ENCODE results near the gene LPP.
"Not testable (repeated sequence)": the region's sequence is repeated elsewhere in the genome, so short reads cannot be mapped to it uniquely, and the experiment has no call there.

LPP gene

GRCh38 chr3:188442430-188442829 is 288.5 kb downstream of the LPP start:
- Histone ChIP-seq H3K4me1 (ENCODE audit: control insufficient read depth, insufficient read depth, low read length) (peaks cover 11% of the 10 kb centered on the region; the same call in 1 of the 2 replicates), H3K9me3 (ENCODE audit: control insufficient read depth, insufficient read depth, low read length) (no peaks in the 10 kb centered on the region), H3K9ac (ENCODE audit: low read depth, low read length) (no peak overlapping the region), H3K4me3 (ENCODE audit: low read depth, low read length) (no peak overlapping the region), H3K27ac (ENCODE audit: low read depth, low read length) (no peak overlapping the region), H3K36me3 (ENCODE audit: control insufficient read depth, insufficient read depth, low read length) (no peaks in the 10 kb centered on the region), H3K27me3 (ENCODE audit: control insufficient read depth, insufficient read depth, low read length) (no peaks in the 10 kb centered on the region)

DNA sequence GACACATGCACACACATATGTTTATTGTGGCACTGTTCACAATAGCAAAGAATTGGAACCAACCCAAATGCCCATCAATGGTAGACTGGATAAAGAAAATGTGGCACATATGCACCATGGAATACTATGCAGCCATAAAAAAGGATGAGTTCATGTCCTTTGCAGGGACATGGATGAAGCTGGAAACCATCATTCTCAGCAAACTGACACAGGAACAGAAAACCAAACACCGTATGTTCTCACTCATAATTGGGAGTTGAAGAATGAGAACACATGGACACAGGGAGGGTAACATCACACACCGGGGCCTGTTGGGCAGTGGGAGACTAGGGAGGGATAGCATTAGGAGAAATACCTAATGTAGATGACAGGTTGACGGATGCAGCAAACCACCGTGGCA is 291.2 kb downstream of the LPP start:
- H3K4me1 ChIP-seq (ENCODE audit: control insufficient read depth, insufficient read depth, low read length); H3K9ac ChIP-seq (ENCODE audit: low read depth, low read length); H3K27ac ChIP-seq (ENCODE audit: low read depth, low read length); H3K4me3 ChIP-seq (ENCODE audit: low read depth, low read length); H3K27me3 ChIP-seq (ENCODE audit: control insufficient read depth, insufficient read depth, low read length); H3K9me3 ChIP-seq (ENCODE audit: control insufficient read depth, insufficient read depth, low read length); H3K36me3 ChIP-seq (ENCODE audit: control insufficient read depth, insufficient read depth, low read length): not testable (repeated sequence)

DNA sequence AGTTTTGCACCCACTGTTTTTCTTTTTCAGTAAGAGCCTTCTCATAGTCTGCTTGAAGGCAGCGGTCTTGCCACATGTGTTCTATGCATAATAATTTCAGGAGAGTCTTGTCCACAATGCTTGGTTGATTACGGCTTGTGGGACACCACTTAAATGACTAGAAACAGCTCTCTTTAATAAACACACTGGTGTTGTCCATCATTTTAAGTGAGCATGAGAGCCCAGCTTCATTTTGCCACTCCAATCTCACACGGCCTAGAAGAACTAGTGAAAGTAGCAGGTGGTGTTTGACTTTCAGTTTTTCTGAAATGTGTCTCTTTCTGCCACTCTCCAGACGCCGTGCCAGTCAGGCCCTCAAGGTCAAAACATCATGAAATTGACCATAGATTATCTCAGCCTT is 292.1 kb downstream of the LPP start:
- no peaks in the 10 kb centered on the region for H3K36me3 ChIP-seq (ENCODE audit: control insufficient read depth, insufficient read depth, low read length)
- H3K27ac ChIP-seq (ENCODE audit: low read depth, low read length): no peak overlapping the region
- no peak overlapping the region for H3K4me3 ChIP-seq (ENCODE audit: low read depth, low read length)
- no peaks in the 10 kb centered on the region for H3K27me3 ChIP-seq (ENCODE audit: control insufficient read depth, insufficient read depth, low read length)
- no peaks in the 10 kb centered on the region for H3K4me1 ChIP-seq (ENCODE audit: control insufficient read depth, insufficient read depth, low read length)
- no peaks in the 10 kb centered on the region for H3K9me3 ChIP-seq (ENCODE audit: control insufficient read depth, insufficient read depth, low read length)
- H3K9ac ChIP-seq (ENCODE audit: low read depth, low read length): no peak overlapping the region

- Histone ChIP-seq H3K36me3 (ENCODE audit: control insufficient read depth, insufficient read depth, low read length) (no peaks in the 10 kb centered on the region), H3K27ac (ENCODE audit: low read depth, low read length) (no peak overlapping the region), H3K27me3 (ENCODE audit: control insufficient read depth, insufficient read depth, low read length) (no peaks in the 10 kb centered on the region), H3K4me1 (ENCODE audit: control insufficient read depth, insufficient read depth, low read length) (no peaks in the 10 kb centered on the region), H3K9me3 (ENCODE audit: control insufficient read depth, insufficient read depth, low read length) (no peaks in the 10 kb centered on the region), H3K9ac (ENCODE audit: low read depth, low read length) (no peak overlapping the region), H3K4me3 (ENCODE audit: low read depth, low read length) (no peak overlapping the region)
Observed at GRCh38 chr3:188446766-188447165, 292.8 kb downstream of the LPP start.

DNA sequence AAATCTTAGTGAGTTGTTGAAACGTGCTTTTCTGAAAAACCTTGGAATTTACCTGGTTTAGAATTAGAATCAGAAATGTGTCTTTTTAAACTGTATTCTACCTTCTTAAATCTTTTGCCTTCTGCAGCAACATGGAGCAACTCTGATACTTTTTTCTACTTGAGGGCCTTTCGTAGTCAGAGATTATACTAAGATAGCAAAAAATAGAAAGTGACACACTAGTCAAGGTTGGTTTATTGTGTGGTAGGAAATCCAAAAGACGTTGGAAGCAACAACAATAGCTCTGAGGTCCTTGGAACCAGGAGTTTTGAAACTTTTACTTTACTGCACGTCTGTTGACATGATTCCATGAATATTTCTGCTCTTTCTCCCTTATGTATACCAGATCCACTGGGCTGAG is 294.9 kb downstream of the LPP start:
- H3K36me3 ChIP-seq (ENCODE audit: control insufficient read depth, insufficient read depth, low read length): no peaks in the 10 kb centered on the region
- no peak overlapping the region for H3K9ac ChIP-seq (ENCODE audit: low read depth, low read length)
- H3K4me3 ChIP-seq (ENCODE audit: low read depth, low read length): no peak overlapping the region
- no peaks in the 10 kb centered on the region for H3K27me3 ChIP-seq (ENCODE audit: control insufficient read depth, insufficient read depth, low read length)
- 0 out of 2 replicates have a peak, but pooled peaks cover 5% of the 10 kb centered on the region for H3K4me1 ChIP-seq (ENCODE audit: control insufficient read depth, insufficient read depth, low read length)
- no peak overlapping the region for H3K27ac ChIP-seq (ENCODE audit: low read depth, low read length)
- H3K9me3 ChIP-seq (ENCODE audit: control insufficient read depth, insufficient read depth, low read length): no peaks in the 10 kb centered on the region

- Histone ChIP-seq H3K4me3 (ENCODE audit: low read depth, low read length) (no peak overlapping the region), H3K27me3 (ENCODE audit: control insufficient read depth, insufficient read depth, low read length) (no peaks in the 10 kb centered on the region), H3K4me1 (ENCODE audit: control insufficient read depth, insufficient read depth, low read length) (0 out of 2 replicates have a peak, but pooled peaks cover 5% of the 10 kb centered on the region), H3K27ac (ENCODE audit: low read depth, low read length) (no peak overlapping the region), H3K36me3 (ENCODE audit: control insufficient read depth, insufficient read depth, low read length) (no peaks in the 10 kb centered on the region), H3K9ac (ENCODE audit: low read depth, low read length) (no peak overlapping the region), H3K9me3 (ENCODE audit: control insufficient read depth, insufficient read depth, low read length) (no peaks in the 10 kb centered on the region)
Observed at GRCh38 chr3:188449421-188449820, 295.5 kb downstream of the LPP start.

DNA sequence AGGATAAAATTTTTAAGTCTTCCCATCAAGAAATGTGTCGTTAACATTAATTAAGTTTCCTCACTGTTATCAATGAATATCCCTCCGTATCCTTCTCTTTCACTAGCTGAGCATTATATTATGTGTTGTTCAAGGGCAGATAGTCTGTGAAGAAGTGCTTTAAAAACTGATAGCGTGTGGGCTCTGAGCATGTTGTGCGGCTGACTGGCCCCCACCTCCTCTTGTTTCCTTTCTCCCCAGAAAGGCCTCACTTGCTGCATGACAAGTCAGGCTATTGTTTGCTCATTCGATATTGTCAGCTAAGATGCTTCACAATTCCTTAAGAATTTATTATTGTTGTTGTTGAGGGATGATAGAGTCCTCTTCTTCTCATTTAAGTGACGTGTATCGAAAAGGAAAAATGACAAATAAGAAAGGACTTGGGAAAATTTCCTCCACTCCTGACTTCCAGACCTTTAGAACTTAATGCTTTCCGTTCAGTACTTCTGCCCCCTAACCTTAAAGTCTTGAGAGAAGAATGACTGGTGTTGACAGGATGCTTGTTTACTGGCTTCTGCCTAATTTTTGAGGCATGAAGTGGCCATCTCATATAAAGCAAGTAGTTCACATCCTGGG is 298.3 kb downstream of the LPP start:
- H3K9ac ChIP-seq (ENCODE audit: low read depth, low read length): no peak overlapping the region
- H3K4me3 ChIP-seq (ENCODE audit: low read depth, low read length): no peak overlapping the region
- H3K9me3 ChIP-seq (ENCODE audit: control insufficient read depth, insufficient read depth, low read length): no peaks in the 10 kb centered on the region
- no peak overlapping the region for H3K27ac ChIP-seq (ENCODE audit: low read depth, low read length)
- H3K27me3 ChIP-seq (ENCODE audit: control insufficient read depth, insufficient read depth, low read length): no peaks in the 10 kb centered on the region
- no peaks in the 10 kb centered on the region for H3K36me3 ChIP-seq (ENCODE audit: control insufficient read depth, insufficient read depth, low read length)
- 0 out of 2 replicates have a peak, but pooled peaks cover 5% of the 10 kb centered on the region for H3K4me1 ChIP-seq (ENCODE audit: control insufficient read depth, insufficient read depth, low read length)

DNA sequence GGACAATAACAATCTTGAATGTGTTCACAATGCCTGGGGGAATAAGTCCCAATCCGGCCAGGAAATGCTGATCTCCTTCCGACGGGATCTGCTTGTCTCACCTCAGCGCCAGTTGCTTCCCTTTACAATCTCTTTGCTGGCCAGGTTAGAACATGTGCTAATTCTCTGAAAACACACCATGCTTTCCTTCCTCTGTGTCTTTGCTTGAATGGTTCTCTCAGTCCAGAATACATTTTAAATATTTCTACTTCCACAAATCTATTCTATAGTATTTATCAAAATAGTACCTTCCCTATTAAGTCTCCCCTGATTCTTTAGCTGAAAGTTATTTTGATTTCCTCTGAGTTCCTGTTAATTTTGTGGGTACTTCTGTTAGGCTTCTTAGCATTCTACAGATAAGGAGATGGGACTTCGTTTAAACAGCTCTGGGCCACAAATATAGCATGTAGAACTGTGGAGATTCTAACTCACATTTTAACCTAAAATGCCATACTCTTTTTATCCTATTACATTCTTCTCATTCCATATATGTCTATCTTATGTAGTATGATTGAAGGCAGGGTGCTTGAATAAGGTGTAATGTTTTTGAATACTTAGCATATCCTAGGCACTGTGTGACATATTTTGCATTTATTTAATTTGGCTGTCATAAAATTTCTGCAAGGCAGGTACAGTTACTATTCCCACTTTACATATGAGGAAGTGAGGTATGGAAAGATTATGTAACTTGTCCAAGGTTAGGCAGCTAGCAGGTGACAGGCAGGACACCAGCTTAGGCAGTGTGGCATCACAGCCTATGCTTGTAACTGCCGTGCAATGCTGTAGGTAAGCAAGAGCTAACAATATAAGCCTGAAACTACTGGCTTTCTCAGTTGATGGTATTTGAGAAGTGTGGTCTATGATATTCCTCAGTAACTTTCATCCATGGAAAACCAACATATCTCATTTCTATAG is 299.8 kb downstream of the LPP start:
- Histone ChIP-seq H3K9me3 (ENCODE audit: control insufficient read depth, insufficient read depth, low read length) (no peaks in the 10 kb centered on the region), H3K9ac (ENCODE audit: low read depth, low read length) (no peak overlapping the region), H3K27ac (ENCODE audit: low read depth, low read length) (no peak overlapping the region), H3K36me3 (ENCODE audit: control insufficient read depth, insufficient read depth, low read length) (no peaks in the 10 kb centered on the region), H3K4me3 (ENCODE audit: low read depth, low read length) (no peak overlapping the region), H3K27me3 (ENCODE audit: control insufficient read depth, insufficient read depth, low read length) (no peaks in the 10 kb centered on the region), H3K4me1 (ENCODE audit: control insufficient read depth, insufficient read depth, low read length) (0 out of 2 replicates have a peak, but pooled peaks cover 5% of the 10 kb centered on the region)

- 0 out of 2 replicates have a peak, but pooled peaks cover 5% of the 10 kb centered on the region for H3K4me1 ChIP-seq (ENCODE audit: control insufficient read depth, insufficient read depth, low read length)
- no peaks in the 10 kb centered on the region for H3K9me3 ChIP-seq (ENCODE audit: control insufficient read depth, insufficient read depth, low read length)
Observed at GRCh38 chr3:188455748-188456147, 301.8 kb downstream of the LPP start.

GRCh38 chr3:188458756-188459155 is 304.8 kb downstream of the LPP start:
- Histone ChIP-seq H3K4me1 (ENCODE audit: control insufficient read depth, insufficient read depth, low read length) (no peaks in the 10 kb centered on the region), H3K9ac (ENCODE audit: low read depth, low read length) (no peak overlapping the region), H3K9me3 (ENCODE audit: control insufficient read depth, insufficient read depth, low read length) (no peaks in the 10 kb centered on the region), H3K36me3 (ENCODE audit: control insufficient read depth, insufficient read depth, low read length) (no peaks in the 10 kb centered on the region), H3K27me3 (ENCODE audit: control insufficient read depth, insufficient read depth, low read length) (no peaks in the 10 kb centered on the region), H3K27ac (ENCODE audit: low read depth, low read length) (no peak overlapping the region), H3K4me3 (ENCODE audit: low read depth, low read length) (no peak overlapping the region)

More at GRCh38 chr3:188455748-188456147, 301.8 kb downstream of the LPP start:
- Histone ChIP-seq H3K4me3 (ENCODE audit: low read depth, low read length) (no peak overlapping the region), H3K9ac (ENCODE audit: low read depth, low read length) (no peak overlapping the region), H3K27me3 (ENCODE audit: control insufficient read depth, insufficient read depth, low read length) (no peaks in the 10 kb centered on the region), H3K36me3 (ENCODE audit: control insufficient read depth, insufficient read depth, low read length) (no peaks in the 10 kb centered on the region), H3K27ac (ENCODE audit: low read depth, low read length) (no peak overlapping the region)

DNA sequence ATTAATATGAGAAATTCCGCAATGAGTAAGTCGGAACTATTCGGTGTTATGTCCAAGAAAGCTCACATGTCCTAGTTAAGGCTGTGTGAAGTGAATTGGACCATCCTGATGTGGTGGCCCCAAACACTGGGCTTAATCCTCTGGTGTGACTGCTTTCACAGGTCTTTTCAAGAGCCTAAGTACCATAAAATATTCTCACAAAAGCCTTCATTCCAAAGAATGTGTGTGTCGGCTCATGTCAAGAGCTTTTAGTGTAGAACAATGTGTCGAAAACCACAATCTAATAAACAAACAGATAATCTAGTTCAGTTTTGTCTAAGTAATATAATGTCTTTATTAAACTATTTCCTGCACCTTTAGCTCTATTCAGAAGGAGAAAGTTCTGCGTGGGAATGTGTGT is 311.4 kb downstream of the LPP start:
- Histone ChIP-seq H3K4me3 (ENCODE audit: low read depth, low read length) (no peak overlapping the region), H3K4me1 (ENCODE audit: control insufficient read depth, insufficient read depth, low read length) (no peaks in the 10 kb centered on the region), H3K36me3 (ENCODE audit: control insufficient read depth, insufficient read depth, low read length) (no peaks in the 10 kb centered on the region), H3K9ac (ENCODE audit: low read depth, low read length) (no peak overlapping the region), H3K27ac (ENCODE audit: low read depth, low read length) (no peak overlapping the region), H3K27me3 (ENCODE audit: control insufficient read depth, insufficient read depth, low read length) (no peaks in the 10 kb centered on the region), H3K9me3 (ENCODE audit: control insufficient read depth, insufficient read depth, low read length) (no peaks in the 10 kb centered on the region)
